NB4 (cell line): ENCODE measurements around the gene AGTPBP1.

Experiments
- DNase-seq: peaks from one replicate; pipeline ENCODE4 v3.0.0; 2010; ENCODE audit warnings: low read depth
- H3K4me3 ChIP-seq: one replicate; pipeline ENCODE4 v1.5.1; 2011; ENCODE audit warnings: mild to moderate bottlenecking, low read depth, low read length, moderate library complexity
- CTCF ChIP-seq: IDR thresholded peaks from one replicate; pipeline ENCODE4 v1.5.1; 2012; ENCODE audit warnings: low read depth, low read length
- MAX ChIP-seq: IDR thresholded peaks from 2 replicates; pipeline ENCODE4 v1.6.1; 2011; ENCODE audit warnings: low read depth, low read length
- MYC ChIP-seq: IDR thresholded peaks from 2 replicates; pipeline ENCODE4 v1.6.1; 2011; ENCODE audit warnings: low read depth, low read length
- POLR2A ChIP-seq: IDR thresholded peaks from 2 replicates; pipeline ENCODE4 v1.6.1; 2011; ENCODE audit warnings: mild to moderate bottlenecking; ENCODE audit not compliant: insufficient read length; ENCODE audit errors: extremely low read depth

The AGTPBP1 gene

GRCh38 chr9:85569988-85570387 lies 171.8 kb downstream of the AGTPBP1 start:
- no peak for TF ChIP-seq CTCF
- no peak for TF ChIP-seq MYC
- no peak for TF ChIP-seq MAX
- no peak for TF ChIP-seq POLR2A
- no peak overlapping the region for H3K4me3 ChIP-seq
- DNase-seq = no peak

- H3K4me3 ChIP-seq = no peak overlapping the region
- DNase-seq = no peak
- no peak for TF ChIP-seq POLR2A
- TF ChIP-seq CTCF = no peak
- TF ChIP-seq MAX = no peak
These were observed 182.2 kb downstream of the AGTPBP1 start for GRCh38 chr9:85559526-85559925.

GRCh38 chr9:85554349-85554748 lies 187.4 kb downstream of the AGTPBP1 start:
- DNase-seq = no peak
- no peak for TF ChIP-seq CTCF
- no peak for TF ChIP-seq POLR2A
- TF ChIP-seq MAX = no peak
- no peak for TF ChIP-seq MYC
- no peak overlapping the region for H3K4me3 ChIP-seq

- no peak for DNase-seq
- no peak for TF ChIP-seq MYC
- no peak for TF ChIP-seq CTCF
- no peak for TF ChIP-seq MAX
- H3K4me3 ChIP-seq = no peak overlapping the region
These were observed 188.3 kb downstream of the AGTPBP1 start for GRCh38 chr9:85553475-85553874.

- no peak for DNase-seq
- no peak overlapping the region for H3K4me3 ChIP-seq
- TF ChIP-seq MYC = no peak
- no peak for TF ChIP-seq MAX
- TF ChIP-seq CTCF = no peak
- TF ChIP-seq POLR2A = no peak
These were observed 194.2 kb downstream of the AGTPBP1 start for GRCh38 chr9:85547599-85547998.

GRCh38 chr9:85543196-85543595 lies 198.6 kb downstream of the AGTPBP1 start:
- no peak overlapping the region for H3K4me3 ChIP-seq
- TF ChIP-seq CTCF = no peak
- no peak for TF ChIP-seq MAX
- TF ChIP-seq POLR2A = no peak
- TF ChIP-seq MYC = no peak

More at GRCh38 chr9:85543196-85543595, 198.6 kb downstream of the AGTPBP1 start:
- DNase-seq = no peak
